ENCODE measurements around the gene UQCR11.

- no peak for TF ChIP-seq CTCF (conservative IDR thresholded peaks at IDR 0.05; ENCODE audit: low read depth, low read length)
- TF ChIP-seq CEBPB (IDR thresholded peaks at IDR 0.05; ENCODE audit: low read depth, low read length) = no peak
- no peak for TF ChIP-seq BHLHE40 (IDR thresholded peaks at IDR 0.05; ENCODE audit: low read depth, low read length)
- TF ChIP-seq MAZ (IDR thresholded peaks at IDR 0.05; ENCODE audit: borderline replicate concordance, low read depth, low read length) = no peak
- TF ChIP-seq MXI1 (IDR thresholded peaks at IDR 0.05; ENCODE audit: borderline replicate concordance, low read depth, low read length) = no peak
- no peak for TF ChIP-seq RFX5 (IDR thresholded peaks at IDR 0.05; ENCODE audit: low read depth, low read length)
- TF ChIP-seq POLR2A (IDR thresholded peaks at IDR 0.05; ENCODE audit: low read depth, low read length) = no peak
- TF ChIP-seq NFE2L2 (IDR thresholded peaks at IDR 0.05; ENCODE audit: low read depth, low read length) = no peak
- no peak for TF ChIP-seq CHD1 (IDR thresholded peaks at IDR 0.05; ENCODE audit: low read depth, low read length)
Observed at GRCh38 chr19:1556390-1557070, 48.7 kb downstream of the UQCR11 start.

Measured in IMR-90 (cell line).